ENCODE data around the gene EVI2A. TPM values are rescaled to one million over a fixed set of nuclear protein-coding genes. Genes with fewer than 3 reads are reported as not detected.
"Not testable (repeated sequence)": the region's sequence is repeated elsewhere in the genome, so short reads cannot be mapped to it uniquely, and the experiment has no call there.

The EVI2A gene
- total RNA-seq, 1 donor from 2014 or later: 45.2 TPM

GRCh38 chr17:31357091-31357490 is 35.7 kb upstream of the EVI2A start:
- intact Hi-C loops (cut with DNase I): no loop called here
- Histone ChIP-seq H3K27ac (no peak overlapping the region), H3K27me3 (ENCODE audit: low read depth) (no peaks in the 10 kb centered on the region), H3K36me3 (peaks cover 91% of the 10 kb centered on the region), H3K4me3 (no peak overlapping the region), H3K9me3 (no peaks in the 10 kb centered on the region), H3K4me1 (no peaks in the 10 kb centered on the region)
- DNase-seq (no peak), ATAC-seq (no peak)
- no peak for TF ChIP-seq CTCF (IDR thresholded peaks at IDR 0.05)

DNA sequence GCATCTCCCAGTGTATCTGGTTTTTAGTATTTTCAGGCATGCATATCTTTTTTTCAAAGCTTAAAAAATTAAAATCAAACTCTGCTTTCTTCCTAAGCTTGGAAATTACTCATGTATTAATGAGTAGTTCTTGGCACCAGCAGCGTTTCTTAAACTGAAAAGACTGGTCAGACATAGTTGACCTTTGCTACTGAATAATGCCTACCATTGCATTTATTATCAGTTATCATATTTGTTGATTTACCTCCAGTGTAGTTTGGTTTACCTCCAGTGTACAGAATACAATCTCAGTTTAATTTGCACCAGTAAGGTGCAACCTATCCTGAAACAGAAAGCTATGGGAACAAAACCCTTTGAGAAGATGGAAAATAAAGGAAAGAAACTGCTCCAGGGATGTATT is 34.5 kb upstream of the EVI2A start:
- no peak overlapping the region for H3K4me3 ChIP-seq
- peaks cover 88% of the 10 kb centered on the region for H3K36me3 ChIP-seq
- H3K9me3 ChIP-seq: no peaks in the 10 kb centered on the region
- ATAC-seq (no peak), DNase-seq (no peak)
- intact Hi-C loops (cut with DNase I): no loop called here
- no peaks in the 10 kb centered on the region for H3K4me1 ChIP-seq
- no peak overlapping the region for H3K27ac ChIP-seq
- no peaks in the 10 kb centered on the region for H3K27me3 ChIP-seq (ENCODE audit: low read depth)
- no peak for TF ChIP-seq CTCF (IDR thresholded peaks at IDR 0.05)

GRCh38 chr17:31349454-31349853 is 28.0 kb upstream of the EVI2A start:
- Histone ChIP-seq H3K4me1 (no peaks in the 10 kb centered on the region), H3K27me3 (ENCODE audit: low read depth) (no peaks in the 10 kb centered on the region), H3K4me3 (no peak overlapping the region), H3K36me3 (peaks cover 62% of the 10 kb centered on the region), H3K27ac (no peak overlapping the region), H3K9me3 (no peaks in the 10 kb centered on the region)
- no peak for TF ChIP-seq CTCF (IDR thresholded peaks at IDR 0.05)
- intact Hi-C loops (cut with DNase I): no loop called here
- DNase-seq (no peak), ATAC-seq (no peak)

- ATAC-seq; DNase-seq; H3K27me3 ChIP-seq (ENCODE audit: low read depth); H3K9me3 ChIP-seq; H3K4me1 ChIP-seq; H3K27ac ChIP-seq; H3K4me3 ChIP-seq; intact Hi-C loops (cut with DNase I): not testable (repeated sequence)
- H3K36me3 ChIP-seq: peaks cover 58% of the 10 kb centered on the region
Observed at GRCh38 chr17:31345191-31345747, 23.8 kb upstream of the EVI2A start.

DNA sequence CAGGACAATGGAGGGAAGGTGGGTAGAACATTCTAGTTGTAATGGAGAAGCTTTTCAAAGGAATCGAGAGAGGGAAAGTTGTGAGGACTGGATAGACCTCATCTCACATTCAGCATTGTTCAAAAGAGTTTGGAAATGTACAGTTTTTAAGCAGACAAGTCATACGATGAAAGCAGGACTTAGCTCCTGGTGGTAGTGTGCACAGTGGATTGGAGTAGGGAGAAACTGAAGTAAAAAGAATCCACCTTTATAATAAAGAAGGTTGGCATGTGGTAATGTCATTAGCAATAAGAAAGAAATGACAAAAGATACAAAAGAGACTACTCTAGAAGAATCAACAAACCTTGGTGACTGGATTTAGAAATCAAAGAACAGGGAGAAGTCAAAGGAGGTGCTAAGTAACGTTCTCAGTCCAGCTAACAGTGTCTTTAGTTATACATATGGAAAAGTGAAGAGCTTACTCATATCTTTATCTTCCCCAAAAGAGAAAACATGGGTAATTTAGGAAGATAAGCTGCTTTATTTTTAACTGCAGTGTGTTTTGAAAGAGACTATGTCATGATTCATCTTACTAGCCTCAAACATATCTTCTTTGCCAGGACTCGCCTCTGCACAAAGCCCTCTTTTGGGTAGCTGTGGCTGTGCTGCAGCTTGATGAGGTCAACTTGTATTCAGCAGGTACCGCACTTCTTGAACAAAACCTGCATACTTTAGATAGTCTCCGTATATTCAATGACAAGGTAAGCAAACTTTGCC is 18.7 kb upstream of the EVI2A start:
- Histone ChIP-seq H3K36me3 (peaks cover 75% of the 10 kb centered on the region), H3K9me3 (no peaks in the 10 kb centered on the region), H3K27ac (no peak overlapping the region), H3K4me1 (no peaks in the 10 kb centered on the region), H3K27me3 (ENCODE audit: low read depth) (no peaks in the 10 kb centered on the region), H3K4me3 (no peak overlapping the region)
- no peak for TF ChIP-seq CTCF (IDR thresholded peaks at IDR 0.05)
- ATAC-seq (no peak), DNase-seq (no peak)
- intact Hi-C loops (cut with DNase I): no loop called here

- ATAC-seq: no peak
- intact Hi-C loops (cut with DNase I): no loop called here
- no peaks in the 10 kb centered on the region for H3K27me3 ChIP-seq (ENCODE audit: low read depth)
- H3K27ac ChIP-seq: no peak overlapping the region
- no peak overlapping the region for H3K4me3 ChIP-seq
- TF ChIP-seq CTCF (IDR thresholded peaks at IDR 0.05): no peak
- DNase-seq: no peak
- peaks cover 40% of the 10 kb centered on the region for H3K36me3 ChIP-seq
- no peaks in the 10 kb centered on the region for H3K9me3 ChIP-seq
- no peaks in the 10 kb centered on the region for H3K4me1 ChIP-seq
Observed at GRCh38 chr17:31329221-31329620, 7.8 kb upstream of the EVI2A start.
